GM12801 (cell line): ENCODE data around the gene MPPED2.

ENCODE experiments used
- TF ChIP-seq, protein P1 (sequence below): IDR thresholded peaks from one replicate; pipeline ENCODE4 v1.5.1; 2011; ENCODE audit warnings: control low read depth; ENCODE audit not compliant: insufficient read length; ENCODE audit errors: extremely low read depth

MPPED2 gene

DNA sequence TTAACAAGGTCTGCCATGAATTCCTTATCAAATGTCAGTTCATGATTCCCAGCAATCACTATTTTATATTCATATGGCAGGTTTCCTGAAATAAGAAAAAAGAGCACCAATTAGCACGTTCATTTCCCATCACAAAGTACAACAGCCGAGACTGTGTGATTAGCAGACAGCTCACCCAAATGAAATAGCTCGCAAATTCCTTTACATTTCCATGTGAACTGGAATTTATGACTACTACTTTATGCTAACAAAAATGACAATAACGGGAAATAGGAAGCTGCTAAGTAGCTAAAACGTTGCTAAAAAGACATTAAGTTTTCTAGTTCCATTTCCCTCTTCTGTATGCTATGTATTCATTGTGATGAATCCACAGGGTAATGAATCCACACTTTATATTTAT, 90.7 kb downstream of the MPPED2 start:
- TF ChIP-seq, protein P1, sequence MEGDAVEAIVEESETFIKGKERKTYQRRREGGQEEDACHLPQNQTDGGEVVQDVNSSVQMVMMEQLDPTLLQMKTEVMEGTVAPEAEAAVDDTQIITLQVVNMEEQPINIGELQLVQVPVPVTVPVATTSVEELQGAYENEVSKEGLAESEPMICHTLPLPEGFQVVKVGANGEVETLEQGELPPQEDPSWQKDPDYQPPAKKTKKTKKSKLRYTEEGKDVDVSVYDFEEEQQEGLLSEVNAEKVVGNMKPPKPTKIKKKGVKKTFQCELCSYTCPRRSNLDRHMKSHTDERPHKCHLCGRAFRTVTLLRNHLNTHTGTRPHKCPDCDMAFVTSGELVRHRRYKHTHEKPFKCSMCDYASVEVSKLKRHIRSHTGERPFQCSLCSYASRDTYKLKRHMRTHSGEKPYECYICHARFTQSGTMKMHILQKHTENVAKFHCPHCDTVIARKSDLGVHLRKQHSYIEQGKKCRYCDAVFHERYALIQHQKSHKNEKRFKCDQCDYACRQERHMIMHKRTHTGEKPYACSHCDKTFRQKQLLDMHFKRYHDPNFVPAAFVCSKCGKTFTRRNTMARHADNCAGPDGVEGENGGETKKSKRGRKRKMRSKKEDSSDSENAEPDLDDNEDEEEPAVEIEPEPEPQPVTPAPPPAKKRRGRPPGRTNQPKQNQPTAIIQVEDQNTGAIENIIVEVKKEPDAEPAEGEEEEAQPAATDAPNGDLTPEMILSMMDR: no peak

GRCh38 chr11:30489511-30489910, 96.6 kb downstream of the MPPED2 start:
- TF ChIP-seq, protein P1: no peak

DNA sequence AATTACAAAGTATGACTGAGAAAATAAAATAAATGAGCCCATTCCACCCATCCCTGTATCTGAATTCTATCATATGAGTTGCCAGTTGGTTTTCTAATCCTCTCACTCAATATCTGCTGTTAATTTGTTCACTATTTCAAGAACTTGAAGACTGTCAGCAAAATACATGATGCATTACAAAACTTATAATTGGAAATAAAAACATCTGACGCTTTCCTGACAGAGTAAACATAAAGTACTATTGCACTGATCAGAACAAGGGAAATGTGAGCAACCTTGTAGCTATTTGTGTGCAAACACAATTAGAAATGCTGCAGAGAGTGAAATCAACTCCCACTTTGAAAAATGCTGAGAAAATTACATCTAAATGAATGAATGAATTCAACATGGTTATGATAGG, 97.1 kb downstream of the MPPED2 start:
- TF ChIP-seq, protein P1: no peak

DNA sequence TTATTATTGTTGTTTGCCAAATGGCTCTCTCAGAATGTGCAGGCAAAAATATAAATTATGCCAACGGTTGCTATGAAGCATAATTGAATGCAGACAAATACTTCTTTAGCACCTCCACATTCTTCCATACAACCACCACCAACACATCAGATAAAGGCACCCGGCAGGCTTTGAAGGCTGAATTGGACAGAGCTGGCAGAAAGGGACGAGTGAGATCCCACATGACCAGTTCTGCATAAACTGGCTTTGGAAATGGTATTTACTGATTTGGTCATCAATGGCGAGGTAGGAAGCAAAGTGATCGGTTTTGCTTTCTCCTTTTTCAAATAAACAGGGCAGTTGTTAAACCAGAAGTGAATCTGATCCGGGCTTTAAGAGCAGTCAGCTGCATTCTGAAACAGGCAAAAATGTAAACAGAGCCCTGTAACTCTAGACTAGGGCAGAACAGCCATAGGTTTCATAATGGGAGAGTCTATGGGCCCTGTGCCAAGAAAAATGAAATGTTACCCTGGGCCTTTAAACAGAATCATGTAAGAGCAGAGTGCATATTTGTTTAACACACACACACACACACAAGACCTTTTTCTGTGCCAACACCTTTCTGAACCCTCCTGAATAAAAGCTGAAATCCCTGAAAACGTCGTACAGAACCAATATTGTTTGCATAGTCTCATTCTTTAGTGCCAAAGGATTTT, 97.7 kb downstream of the MPPED2 start:
- TF ChIP-seq, protein P1: no peak

DNA sequence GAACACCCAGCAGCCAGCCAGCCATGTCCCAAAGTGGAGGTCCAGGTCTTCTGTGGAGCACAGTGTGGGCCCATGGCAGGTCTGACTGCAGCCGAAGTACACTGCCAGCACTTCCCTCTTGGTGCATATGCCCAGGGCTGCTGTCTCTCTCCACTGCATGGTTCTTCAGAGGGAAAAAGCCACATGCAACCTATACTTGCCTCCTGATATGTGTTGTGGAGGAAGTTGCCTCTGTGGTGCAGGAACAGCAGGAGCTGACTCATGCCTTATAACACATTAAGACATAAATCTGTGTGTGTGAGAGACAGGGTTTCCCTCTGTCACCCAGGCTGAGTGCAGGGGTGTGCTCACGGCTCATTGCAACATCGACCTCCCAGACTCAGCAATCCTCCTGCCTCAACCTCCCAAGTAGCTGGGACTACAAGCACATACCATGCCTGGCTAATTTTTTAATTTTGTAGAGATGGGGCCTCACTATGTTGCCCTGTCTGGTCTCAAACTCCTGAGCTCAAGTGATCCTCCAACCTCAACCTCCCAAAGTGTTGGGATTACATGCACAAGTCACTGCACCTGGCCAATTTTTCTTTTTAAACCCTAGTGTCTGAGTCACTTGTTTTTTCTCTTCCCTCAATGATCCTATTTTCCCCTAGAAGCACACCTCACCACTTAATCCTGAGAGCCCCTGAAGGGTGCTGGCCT, 98.8 kb downstream of the MPPED2 start:
- TF ChIP-seq, protein P1: no peak

DNA sequence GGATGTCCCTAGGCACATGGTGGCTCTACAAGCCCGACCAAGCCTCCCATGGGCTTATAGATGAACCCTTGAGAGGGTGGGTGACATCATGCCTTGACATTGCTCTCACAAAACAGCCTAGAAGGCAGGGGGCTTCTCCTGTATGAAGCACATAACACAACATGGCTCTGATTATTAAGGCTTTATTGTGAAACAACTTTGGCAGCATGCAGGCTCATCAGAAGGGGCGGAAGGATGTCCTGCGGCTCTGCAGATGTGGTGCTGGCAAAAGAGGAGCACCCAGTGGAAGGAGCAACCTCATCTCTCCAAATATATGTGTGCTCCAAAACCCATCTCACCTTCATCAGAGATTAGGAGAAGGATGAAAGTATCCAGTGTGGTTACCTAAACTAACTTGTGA, 100.4 kb downstream of the MPPED2 start:
- TF ChIP-seq, protein P1: no peak

GRCh38 chr11:30485222-30485621, 100.9 kb downstream of the MPPED2 start:
- TF ChIP-seq, protein P1: no peak
